NCI-H524 (cell line): ENCODE data around the gene NCAM2.
A peak's percentile ranks its signal among the peaks of the same experiment; 100 is the strongest.

Experiments used
- DNase-seq, 2 experiments: peaks; one replicate each; lab custom pipeline; 2025; lab: John Stamatoyannopoulos, UW

Gene NCAM2

DNA sequence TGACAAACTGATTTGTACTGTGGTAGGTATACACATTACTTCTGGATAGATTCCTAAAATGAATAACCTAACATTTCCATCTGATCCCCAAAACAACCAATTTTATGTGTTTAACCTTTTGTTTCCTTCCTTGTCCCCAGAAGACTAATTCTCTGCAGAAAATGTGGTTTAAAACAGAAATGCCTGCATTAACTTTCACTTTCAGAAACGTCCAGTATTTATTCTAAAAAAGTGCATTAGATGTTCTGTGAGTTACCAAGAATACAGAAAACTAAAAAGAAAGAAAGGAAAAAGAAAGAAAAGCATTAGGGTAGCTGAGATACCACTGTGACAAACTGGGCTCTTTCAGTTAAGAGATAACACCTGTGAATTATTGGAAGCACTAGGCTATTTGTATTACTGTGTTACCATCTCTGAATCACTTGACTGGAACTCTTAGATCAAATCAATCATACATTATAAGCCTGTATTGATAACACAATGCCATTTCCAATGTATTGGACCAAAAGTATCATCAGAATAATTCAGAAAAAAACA lies 177.7 kb downstream of the NCAM2 start:
- DNase-seq = no peak

DNA sequence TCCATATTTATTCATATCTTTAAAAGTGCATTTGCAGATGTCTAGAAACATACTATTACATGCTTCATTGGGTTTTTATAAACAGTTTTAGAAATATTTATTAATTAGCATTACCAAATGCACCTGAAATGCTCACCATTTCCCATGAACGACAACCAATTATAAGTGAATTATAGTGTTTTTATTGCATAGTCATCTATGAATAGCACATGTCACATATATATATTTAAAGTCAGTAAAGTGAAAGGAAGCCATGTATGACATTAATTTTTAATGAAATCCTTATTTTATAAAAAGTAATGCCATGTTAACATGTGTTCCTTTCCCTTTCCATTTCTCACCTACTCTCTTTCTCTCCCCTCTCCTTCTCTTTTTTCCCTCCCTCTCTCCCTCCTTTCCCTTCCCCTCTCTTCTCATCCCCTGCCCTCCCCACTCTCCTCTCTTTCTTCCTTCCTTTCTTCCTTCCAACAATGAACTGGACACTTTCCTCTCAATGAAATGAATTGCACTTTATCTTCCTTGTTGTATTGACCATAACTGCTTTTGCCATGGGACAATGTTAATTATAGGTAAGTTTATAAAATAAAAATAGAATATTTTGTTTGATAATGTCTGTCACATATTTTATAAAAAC lies 179.3 kb downstream of the NCAM2 start:
- DNase-seq = no peak

DNA sequence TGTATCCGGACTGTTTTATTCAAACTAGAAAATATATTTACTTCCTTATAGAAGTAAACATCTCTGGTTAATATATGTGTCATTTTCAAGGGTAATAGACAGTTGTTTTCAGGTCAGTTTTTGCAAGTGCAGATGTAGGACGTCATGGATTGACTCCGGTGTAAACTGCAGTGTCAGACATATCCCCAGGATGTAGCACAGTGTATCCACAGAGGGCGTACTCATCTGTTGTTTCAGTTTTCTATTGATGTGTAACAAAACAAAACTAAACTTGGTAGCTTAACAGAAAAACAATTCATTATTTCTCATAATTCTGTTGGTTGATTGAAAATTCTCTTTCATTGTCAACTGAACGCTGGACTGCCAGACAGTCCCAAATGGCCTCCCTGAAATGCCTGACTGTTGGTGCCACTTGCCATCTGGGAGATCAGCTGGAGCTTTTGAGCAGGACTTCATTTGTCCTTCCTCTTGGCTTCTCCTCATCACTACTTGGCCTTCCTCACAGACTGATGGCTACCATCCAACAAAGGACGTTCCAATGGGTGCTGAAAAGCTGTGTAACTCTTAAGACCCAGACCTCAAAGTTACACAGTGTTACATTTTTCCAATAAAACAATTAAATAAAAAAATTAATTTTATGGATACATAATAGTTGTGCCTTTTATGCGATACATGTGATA lies 181.6 kb downstream of the NCAM2 start:
- no peak for DNase-seq

DNA sequence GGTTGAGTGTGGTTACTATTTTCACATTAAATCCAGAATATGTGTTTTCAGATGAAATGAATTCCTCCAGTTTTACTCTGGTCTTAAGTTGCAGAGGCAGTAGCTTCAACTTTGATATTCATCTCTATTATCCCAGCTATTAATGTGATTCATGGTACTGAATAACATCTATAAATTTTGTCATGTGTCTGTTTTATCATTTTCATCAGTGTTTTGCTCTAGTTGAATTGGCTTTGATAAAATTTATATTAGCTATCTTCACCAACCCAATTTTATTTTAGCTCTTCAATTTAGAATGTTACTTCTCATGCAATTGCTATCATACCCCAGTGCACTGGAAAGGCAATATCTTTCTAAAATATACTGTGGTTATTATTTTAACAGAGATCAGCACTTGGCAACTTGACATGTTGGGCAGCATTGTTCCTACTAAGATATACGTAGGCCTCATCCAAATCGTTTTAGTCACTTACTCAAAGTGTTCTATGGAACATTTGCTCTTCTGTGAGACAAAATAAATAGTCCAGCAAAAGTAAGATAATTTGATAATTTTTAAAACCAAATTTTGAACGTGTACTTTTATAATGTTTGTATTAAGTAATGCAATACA lies 184.3 kb downstream of the NCAM2 start:
- no peak for DNase-seq

- no peak for DNase-seq
These were observed 184.9 kb downstream of the NCAM2 start for GRCh38 chr21:21183092-21183491.

DNA sequence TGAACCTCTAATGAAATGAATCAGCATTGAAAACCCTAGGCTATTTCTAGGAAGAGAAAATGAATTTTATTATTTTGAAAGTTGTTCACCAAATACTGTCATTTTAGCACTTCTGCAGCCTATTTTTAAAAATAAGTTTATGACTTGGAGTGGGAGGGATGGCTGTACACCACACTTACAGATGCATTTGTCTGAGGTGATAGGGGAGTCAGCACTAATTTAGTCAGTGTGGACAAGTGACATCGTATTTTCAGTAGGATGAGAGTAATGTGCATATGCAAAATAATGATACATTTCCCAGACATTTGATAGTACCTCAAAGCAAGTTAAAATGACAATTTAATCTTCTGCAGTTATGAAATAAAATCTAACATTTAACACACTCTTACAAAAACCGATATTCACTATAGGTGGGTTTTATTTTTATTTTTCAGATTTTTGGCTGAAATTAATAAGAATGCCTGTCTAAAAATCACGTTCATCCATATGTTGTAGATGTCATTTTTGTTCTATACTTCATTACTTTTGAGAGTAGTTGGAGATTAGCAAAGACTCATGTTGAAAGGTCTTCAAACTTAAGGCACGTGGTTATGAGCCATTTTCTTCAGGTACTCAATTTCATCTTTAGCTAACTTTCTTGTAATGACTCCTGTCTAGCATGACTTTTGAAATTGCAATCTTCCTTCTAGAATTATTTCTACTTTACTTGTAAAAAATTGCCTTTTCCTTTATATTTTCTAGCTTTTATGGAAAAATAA lies 186.7 kb downstream of the NCAM2 start:
- no peak for DNase-seq

DNA sequence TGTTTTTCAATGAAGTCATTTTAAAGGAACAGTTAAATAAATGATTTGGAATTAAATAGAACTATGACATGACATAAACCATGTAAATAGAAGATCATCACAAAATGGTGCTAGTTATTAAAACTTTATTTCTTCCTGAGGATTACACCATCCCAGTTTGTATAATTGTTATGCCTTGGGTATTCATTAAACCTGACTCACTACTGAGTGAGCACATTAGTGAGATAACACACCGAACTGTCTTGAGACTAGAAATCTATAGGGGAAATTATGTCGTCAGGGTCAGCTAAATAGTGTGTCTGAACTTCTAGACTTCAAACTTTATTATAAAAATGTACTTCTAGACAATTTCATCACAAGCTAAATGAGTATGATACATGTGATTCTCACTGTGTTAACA lies 189.4 kb downstream of the NCAM2 start:
- no peak for DNase-seq

- peak; percentile 60 to 88 for DNase-seq
These were observed 190.4 kb downstream of the NCAM2 start for GRCh38 chr21:21188513-21189195.

DNA sequence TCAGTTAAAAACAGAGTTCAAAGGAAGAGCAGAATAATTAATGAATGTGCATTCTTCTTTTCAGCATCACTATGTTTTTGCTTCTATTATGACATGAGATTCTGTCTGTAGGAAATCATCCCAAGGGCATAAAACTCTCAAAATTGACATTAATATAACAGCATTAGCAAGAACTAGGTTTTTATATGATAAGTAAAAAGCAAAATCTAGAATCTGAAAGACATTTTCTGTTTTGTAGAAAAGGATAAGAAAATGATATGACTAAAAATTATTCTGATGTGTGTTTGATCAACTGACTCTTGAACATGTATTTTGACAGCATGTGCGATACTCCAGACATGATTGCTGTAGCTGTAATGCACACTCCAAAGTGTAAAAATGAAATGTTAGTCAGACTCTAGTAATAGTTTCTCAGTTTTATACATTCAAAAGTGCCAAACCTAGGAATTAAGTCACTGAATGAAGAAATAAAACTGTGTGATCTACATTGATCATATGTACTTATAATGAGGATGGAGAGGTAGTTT lies 197.3 kb downstream of the NCAM2 start:
- DNase-seq = no peak

GRCh38 chr21:21196087-21196486 lies 197.9 kb downstream of the NCAM2 start:
- no peak for DNase-seq

- no peak for DNase-seq
These were observed 198.6 kb downstream of the NCAM2 start for GRCh38 chr21:21196848-21197247.

- DNase-seq = no peak
These were observed 201.3 kb downstream of the NCAM2 start for GRCh38 chr21:21199342-21200102.

DNA sequence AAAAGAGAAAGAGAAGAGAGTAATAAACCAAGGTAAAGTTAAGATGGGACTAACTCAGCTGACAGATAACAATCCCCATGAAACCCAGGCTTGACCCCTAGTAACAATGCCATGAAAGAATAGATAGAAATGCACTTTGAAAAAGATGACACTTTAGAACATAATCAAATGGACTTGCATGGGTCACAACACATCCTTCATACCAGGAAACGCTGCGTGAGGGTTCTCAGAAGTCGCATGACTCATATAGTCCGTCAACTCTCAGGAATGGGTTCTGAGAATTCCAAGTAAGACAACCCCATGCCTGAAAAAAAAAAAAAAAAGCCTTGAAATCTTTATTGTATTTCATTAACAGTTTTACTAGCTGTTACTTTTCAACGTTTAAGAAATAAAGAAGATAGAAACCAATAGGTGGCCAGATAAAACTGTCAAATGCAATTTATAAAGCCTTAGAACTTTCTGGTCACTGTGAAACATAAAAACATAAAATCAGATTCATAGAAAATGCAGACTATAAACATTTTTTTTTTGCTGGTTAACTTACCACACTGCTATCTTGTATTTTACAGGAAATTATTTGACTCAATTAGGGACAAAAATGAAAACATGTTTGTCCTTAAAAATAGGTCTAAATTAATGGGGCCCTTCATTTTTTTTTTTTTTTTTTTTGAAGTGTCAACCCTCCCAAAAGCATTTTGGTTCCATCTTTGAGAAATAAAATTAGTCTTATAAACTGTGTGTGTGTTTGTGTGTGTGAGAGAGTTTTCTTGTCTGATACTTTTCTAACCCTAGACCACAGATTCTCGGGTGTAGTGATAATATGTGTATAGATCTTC lies 202.1 kb downstream of the NCAM2 start:
- no peak for DNase-seq

- no peak for DNase-seq
These were observed 202.9 kb downstream of the NCAM2 start for GRCh38 chr21:21200939-21201615.

- DNase-seq = no peak
These were observed 205.7 kb downstream of the NCAM2 start for GRCh38 chr21:21203822-21204339.

- DNase-seq = no peak
These were observed 206.3 kb downstream of the NCAM2 start for GRCh38 chr21:21204366-21204996.

DNA sequence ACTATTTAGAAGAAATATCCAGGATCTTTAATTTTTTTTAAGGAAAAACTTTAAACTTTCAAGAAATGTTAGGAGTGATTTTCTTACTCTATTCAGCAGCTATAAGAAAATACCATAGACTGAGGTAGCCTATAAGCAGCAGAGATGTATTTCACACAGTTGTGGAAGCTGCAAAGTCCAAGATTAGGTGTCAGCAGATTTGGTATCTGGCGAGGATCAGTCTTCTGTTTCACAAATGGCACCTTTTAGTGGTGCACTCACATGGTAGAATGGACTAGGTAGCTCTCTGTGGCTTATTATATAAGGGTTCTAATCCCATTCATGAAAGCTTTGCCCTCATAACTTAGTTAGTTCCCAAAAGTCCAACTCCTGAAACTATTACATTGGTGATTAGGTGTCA lies 207.4 kb downstream of the NCAM2 start:
- no peak for DNase-seq

DNA sequence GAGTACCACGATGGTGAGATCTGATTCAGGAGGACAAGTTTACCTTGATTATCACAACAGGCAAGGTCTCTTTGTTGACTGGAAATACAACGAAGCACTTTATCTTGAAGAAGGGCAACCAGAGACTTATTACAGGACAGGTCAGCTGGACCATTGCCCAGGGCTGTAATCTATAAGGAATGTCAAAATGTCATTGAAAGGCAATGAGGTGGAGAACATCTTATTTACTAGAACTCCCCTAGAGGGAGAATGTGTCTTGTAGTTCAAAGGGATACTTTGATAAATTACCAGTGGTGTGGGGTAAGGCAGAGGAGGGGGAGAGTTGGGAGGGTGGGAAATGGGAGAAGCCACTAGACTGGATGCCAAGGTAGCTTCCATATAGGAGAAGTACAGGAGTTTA lies 212.3 kb downstream of the NCAM2 start:
- no peak for DNase-seq

DNA sequence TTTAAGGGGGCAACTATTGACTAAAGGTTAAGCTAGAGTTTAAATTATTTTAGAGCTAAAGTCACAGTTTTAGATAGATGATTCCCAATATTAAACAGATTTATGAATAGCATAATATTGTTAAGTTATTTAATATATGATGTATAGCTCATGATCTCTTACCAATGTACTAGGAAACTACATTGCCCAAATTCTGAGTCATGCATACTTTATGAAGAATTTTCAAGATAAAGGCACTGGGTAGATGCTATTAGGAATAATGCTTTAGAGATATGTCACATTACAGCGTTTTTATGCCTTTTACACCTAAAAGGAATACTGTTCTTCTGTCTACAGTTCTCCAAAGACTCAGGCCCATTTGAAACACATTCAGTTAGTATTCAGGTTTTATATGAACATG lies 215.1 kb downstream of the NCAM2 start:
- no peak for DNase-seq
